Embryonic facial prominence (tissue), 1 donor: ENCODE data around the gene BOD1L1.

Experiments used
- DNase-seq: peaks from one replicate; pipeline ENCODE4 v3.0.0-alpha.2; 2016; ENCODE audit errors: extremely low spot score

BOD1L1 gene

DNA sequence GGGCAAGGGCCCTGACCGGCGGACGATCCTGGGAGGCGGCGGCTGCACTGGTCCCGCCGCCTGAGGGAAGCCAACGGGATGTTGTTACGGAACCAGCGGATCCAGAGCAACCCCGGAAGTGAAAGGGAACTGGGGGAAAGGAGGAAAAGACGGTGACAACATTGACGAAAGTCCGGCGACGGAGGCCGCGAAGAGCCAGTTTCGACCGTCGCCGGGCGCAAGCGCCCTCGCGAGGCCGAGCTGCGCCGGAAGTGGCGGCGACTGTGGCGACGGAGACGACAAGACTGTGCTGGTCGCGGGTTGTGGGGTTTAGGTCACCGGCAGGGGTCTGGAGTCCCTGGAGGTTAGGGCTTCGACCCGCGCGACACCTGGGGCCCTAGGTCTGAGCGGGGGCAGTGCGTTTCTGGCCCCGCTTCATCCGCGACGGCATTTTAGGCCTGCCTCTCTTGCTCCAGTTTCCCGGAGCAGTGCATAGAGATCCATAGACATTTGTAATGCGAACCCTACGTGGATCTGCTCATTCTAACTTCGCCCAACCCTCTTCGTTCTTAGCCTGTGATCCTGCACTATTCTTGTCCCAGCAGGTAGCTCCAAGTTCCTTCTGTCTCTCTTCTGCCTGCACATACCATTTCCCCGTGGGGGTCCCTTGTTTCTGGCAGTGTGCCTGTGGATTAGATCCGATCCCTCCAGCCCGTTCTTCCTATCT, at the start of gene BOD1L1:
Gene BOD1L1 (minus strand): TSS at position 120 of the 706 bp plus-strand sequence. CDS start 138 bp downstream, outside the sequence.
- DNase-seq: peak; percentile 82

GRCh38 chr4:13674971-13675370, 47.4 kb upstream of the BOD1L1 start:
- DNase-seq: no peak

GRCh38 chr4:13673167-13673566, 45.6 kb upstream of the BOD1L1 start:
- no peak for DNase-seq

DNA sequence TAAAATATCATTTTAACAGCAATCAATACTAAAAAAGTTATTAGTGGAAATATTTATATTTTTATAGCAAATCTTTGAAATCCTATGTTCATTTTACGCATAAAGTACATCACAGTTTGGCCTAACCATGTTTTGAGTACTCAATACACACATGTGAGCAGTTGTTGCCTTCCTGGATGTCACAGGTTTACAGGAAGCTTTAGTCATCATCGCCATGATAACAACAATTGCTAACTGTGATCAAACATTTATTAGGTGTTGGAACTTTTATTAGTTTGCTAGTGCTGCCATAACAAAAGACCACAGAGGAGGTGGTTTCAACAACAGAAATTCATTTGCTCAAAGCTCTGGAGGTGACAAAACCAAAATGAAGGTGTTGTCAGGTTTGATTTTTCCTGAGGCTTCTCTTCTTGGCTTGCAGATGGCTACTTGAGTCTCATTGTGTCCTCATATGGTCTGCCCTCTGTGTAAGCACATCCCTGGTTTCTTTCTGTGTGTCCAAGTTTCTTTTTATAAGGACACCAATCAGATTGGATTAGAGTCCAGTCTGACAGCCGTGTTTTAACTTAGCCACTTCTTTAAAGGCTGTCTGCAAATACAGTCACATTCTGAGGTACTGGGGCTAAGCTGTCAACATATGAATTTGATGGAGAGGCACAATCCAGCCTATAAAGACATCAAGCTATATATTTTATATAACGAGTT, 43.1 kb upstream of the BOD1L1 start:
- DNase-seq: no peak

- DNase-seq: no peak
Observed at GRCh38 chr4:13665701-13666660, 38.5 kb upstream of the BOD1L1 start.

- no peak for DNase-seq
Observed at GRCh38 chr4:13659341-13660070, 32.0 kb upstream of the BOD1L1 start.

DNA sequence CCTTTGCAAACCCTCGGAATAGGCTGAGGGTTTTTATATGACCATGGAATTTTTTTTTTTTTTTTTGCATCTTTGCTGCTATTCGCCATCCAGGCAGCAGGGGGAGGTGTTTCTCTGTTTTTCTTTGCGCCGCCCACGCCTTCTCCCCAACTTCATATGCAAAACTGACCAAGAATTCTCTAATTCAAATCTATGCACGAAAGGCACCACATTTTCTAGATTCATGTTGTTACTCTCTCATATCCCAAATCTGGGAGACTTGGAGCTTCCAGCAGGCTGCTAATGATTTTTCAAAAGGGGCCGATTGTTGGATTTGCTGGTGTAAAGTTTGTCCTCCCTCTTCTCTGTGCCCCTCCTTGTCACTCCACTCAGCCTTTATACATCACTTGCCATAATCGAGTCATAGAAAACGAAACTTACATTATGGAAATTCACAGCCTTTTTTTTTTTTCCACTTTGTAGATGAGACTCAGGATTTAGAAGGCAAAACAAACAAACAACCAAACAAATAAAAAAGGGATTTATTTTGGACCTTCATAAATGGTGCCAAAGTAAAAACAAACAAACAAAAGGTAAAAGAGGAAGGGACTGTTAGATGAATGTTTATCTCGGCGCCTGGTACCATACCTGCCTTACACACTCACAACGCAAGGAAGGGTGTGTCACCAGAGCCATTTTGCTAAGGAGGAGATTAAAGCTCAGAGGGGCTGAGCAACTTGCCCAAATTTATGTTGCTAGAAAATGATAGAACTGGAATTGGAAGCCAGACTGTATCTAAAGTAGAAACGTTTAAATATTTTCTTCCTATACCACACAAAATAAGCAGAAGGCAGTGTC, 29.3 kb upstream of the BOD1L1 start:
- peak; percentile 30 for DNase-seq

- peak; percentile 40 for DNase-seq
Observed at GRCh38 chr4:13654162-13654797, 26.8 kb upstream of the BOD1L1 start.

- no peak for DNase-seq
Observed at GRCh38 chr4:13653766-13654161, 26.2 kb upstream of the BOD1L1 start.

GRCh38 chr4:13647031-13647430, 19.5 kb upstream of the BOD1L1 start:
- no peak for DNase-seq

DNA sequence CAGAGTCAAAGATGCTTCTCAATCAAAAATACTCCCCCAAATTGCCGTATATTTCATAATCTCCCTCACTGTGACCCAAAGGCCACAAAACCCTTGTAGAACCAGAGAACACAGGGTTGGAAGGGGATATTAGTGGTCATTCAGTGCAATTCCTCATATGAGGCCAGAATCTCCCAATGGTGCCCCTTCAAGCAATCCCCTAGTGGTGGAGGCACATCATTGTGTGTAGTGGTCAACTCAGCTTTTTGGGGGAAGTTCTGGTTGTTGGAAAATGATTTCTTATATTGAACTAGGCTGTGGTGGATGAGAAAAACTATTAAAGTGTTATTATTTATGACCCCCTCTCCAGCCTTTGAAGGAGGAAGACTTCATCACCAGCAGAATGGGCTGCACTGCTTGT, 17.6 kb upstream of the BOD1L1 start:
- no peak for DNase-seq

DNA sequence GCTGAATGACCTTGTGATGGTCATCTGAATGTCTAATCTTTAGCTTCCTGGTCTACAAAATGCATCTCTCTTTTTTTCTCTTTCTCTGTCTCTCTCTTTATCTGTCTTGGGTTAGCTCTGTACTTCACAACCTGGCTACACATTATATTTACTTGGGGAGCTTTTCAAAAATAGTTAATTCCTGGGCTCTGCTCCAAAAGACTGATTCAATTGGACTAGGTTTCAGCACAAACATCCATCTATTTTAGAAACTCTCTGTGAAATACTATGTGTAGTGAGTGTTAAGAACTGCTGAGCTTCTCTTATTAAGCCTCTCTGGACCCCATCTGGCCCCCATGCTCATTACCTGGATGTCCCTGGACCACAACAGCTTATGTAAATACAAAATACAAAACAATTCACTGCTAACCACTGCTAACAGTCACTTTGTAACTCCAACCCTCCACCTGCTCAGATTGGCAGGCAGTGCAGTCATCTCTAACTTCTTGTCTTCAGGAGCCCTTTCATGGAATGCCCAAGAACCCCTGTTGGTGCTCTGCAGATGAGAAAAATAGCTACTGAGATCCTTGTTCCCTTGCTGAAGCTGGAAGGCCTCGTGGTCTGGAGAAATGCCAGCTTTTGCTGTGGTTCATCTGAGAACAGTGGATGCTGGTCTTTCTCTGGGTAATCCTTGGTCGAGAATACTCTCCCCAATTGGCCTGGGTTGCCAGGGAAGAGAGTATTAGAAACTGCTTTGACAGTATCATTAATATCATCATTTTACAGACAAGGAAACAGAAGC, 14.8 kb upstream of the BOD1L1 start:
- DNase-seq: no peak

DNA sequence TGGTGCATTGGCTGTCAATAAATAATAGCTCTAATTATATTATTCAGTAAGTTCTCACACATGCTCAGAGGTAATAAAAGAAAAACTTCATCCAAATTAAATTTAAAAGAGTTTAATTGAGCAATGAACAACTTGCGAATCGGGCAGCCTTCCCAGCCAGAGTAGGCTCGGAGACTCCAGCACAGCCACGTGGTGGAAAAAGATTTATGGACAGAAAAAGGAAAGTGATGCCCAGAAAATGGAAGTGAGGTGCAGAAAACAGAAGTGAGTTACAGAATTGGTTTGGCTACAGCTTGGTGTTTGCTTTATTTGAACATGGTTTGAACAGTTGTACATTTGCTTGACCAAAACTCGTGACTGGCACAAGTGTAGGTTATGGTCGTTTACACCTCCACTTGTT, 13.6 kb upstream of the BOD1L1 start:
- no peak for DNase-seq

GRCh38 chr4:13640149-13640940, 12.8 kb upstream of the BOD1L1 start:
- no peak for DNase-seq

- no peak for DNase-seq
Observed at GRCh38 chr4:13635286-13635799, 7.8 kb upstream of the BOD1L1 start.

- DNase-seq: no peak
Observed at GRCh38 chr4:13633671-13634070, 6.1 kb upstream of the BOD1L1 start.

- DNase-seq: peak; percentile 38
Observed at GRCh38 chr4:13627178-13627605, 333 bp downstream of the BOD1L1 start.

DNA sequence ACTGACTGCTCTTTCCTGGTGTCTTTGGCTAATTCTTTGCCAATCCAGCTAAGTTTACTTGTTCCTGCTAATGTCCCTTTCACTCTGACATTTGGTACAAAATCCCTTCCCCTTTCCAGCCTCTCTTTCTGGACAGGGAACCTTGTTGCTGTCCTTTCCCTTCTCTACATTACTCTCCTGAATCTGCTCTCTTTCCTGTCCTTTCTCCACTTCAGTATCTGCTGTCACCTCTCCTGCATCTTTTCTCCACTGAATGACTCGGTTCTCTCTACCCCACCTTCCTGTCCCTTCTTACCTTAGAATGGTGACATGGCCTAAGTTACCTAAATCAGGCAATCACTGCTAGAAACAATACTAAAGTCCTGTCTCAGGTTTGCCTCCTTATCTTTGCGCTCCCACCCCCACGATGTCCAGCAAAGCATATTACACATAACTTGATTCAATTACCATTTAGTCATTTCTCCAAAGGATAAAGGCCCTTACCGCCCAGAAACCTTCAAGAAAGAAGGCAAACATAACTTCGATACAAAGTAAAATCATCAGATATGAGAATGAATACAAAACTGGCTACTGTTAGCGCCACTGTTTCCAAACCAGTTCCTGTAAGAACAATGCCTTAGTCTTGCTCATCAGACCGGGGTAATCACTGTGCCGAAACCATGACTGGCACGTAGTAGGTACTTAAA, 890 bp downstream of the BOD1L1 start:
- DNase-seq: no peak
